GM19240 (cell line): Measurements from ENCODE around the gene UROC1.

Experiments used
- DNase-seq: peaks from one replicate; pipeline ENCODE4 v3.0.0; 2011; ENCODE audit warnings: low spot score; ENCODE audit not compliant: insufficient read length

Gene UROC1

DNA sequence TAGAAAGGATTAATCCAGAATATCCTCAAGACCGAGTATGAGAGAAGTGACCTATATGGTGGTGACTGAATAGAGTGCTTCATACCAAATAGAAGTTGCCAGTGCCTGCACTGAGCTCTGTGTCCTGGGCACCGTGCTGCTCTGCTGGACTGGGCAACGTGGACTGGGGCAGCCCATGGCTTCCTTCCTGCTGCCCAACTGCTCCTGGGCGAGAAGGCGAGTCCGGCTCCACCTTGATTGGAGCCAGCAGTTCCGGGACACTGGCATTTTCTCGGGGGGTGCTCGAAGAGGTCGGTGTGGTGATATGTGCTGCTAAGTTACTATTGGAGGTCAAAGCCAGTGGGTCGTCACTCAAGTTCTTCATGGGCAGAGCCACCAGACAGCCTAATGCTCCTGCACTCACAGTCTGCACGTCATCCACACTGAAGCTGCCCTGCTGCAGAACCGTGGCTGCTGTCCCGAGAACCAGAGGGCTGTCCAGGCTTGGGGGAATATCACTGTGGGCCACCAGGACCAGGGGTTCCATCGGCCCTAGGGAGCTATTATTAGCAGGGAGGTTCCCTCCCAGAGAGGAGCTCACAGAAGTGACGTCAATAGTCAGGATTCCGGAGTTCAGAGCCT lies 56.0 kb downstream of the UROC1 start:
- DNase-seq = no peak

DNA sequence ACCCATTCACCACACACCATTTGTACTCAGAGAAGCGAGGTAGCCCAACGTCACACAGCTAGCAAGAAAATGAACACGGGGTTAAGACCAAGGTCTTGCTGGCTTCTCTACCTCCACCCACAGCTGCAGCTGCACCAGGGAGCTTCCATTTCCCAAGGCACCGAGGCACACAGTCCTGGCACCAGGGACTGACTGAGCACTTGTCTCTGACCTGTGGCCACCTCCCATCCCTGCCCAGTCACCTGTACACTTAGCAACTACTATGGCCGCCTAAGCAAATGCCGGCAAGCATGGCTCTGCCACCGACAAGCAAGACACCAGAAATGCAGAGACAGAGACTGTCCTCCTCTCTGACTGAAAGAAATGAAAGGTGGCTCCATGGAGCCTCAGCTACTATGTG lies 57.2 kb downstream of the UROC1 start:
- DNase-seq = no peak

GRCh38 chr3:126459763-126460127 lies 57.8 kb downstream of the UROC1 start:
- DNase-seq = no peak

- DNase-seq = no peak
These were observed 58.3 kb downstream of the UROC1 start for GRCh38 chr3:126459111-126459762.

DNA sequence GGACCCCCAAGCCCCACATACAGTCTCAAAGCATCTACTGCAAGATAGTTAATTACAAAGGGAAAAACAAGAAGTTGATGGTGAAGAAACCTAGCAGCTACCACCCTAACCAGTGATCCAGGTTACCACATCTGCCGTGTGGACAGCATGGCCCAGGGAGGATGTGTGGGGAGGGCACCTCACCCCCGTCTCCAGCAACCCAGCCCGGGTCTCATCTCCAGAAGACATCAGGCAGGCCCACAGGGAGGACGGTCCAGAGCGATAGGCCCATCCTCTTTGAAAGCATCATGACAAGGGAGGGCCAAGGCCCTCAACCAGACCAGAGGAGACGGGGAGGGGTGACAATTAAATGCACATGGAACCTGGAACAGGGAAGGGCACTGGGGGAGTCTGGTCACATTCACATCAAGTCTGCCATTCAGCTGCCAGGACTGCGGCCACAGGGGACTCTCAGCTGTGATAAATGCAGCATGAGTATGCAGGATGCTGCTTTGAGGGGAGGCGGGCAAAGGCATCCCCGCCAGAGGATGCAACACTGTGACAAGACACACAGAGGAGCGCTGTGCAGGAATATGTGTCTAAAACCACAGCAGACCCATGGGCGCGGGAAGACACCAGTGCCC lies 60.7 kb downstream of the UROC1 start:
- DNase-seq = no peak

- DNase-seq = no peak
These were observed 61.4 kb downstream of the UROC1 start for GRCh38 chr3:126456211-126456610.

DNA sequence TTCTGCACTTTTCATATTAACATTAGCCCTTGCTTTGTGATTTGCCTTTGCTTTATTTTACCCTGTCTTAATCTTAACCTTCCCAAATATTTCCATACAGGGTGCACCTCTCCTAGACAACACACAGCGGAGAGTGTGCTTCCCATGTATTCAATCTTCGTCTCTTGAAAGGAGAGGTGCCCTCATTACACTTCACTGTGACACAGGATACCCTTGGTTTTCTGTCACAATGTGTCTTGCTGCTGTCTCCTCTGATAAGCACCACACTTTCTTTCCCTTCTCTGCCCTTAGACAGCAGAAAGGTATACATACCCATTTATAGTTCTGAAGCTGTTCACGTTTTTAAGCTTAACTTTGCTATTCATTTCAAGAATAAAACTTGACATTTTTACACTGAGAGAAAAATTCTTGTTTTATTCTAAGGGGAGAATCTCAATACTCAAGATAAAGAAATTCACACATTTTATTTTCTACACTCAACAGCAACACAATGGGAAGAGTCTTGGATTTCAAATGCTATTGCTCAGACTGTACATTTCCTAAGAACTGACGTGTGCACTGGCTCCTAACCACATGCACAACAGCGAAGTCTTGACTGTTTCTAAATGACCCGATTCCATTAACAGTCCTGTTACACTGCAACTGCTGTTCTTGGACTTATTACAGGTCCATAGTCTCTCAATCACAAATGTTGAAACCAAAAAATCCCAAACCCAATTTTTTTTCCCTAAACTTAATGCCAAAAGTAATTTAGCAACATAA lies 63.0 kb downstream of the UROC1 start:
- DNase-seq = no peak

- DNase-seq = no peak
These were observed 63.5 kb downstream of the UROC1 start for GRCh38 chr3:126454025-126454424.

- DNase-seq = no peak
These were observed 65.4 kb downstream of the UROC1 start for GRCh38 chr3:126452213-126452612.

DNA sequence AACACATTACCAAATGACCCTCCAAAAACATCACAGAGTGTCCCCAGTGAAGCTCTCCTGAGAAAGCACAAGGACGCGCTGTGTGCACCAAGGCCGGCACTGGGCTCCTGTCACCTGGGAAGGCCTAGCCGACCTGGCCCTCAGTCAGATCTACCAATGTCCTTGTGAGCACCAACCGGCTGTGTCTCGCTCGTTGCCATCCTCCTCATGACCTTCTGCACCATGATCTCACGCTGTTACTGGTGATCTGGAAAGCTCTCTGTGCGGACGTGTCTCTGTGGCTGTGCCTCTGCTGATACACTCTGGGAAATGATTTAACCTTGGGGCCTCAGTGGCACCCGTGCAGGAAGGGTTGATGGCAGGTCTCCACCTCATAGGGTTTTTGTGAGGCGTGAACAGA lies 66.1 kb downstream of the UROC1 start:
- no peak for DNase-seq

GRCh38 chr3:126450744-126451143 lies 66.8 kb downstream of the UROC1 start:
- no peak for DNase-seq

DNA sequence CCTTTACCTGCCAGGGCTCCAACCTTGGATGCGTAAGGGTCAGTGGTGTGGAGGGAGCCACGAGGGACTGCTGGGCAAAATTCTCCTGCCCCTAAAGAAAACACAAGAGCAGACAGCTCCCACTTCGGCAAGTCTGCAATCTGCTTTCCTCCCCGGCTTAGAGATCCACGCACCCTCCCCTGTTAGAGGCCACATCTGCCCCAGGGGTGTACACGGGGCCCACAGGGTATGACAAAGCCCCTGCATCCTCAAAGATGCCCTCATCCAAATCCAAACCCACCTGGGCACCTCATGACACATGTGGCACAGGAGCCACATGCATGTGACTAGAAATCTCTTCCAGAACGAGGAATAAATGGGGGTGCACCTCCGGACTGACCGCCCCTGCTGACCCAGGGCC lies 67.4 kb downstream of the UROC1 start:
- DNase-seq = no peak

- no peak for DNase-seq
These were observed 67.9 kb downstream of the UROC1 start for GRCh38 chr3:126449621-126450051.

DNA sequence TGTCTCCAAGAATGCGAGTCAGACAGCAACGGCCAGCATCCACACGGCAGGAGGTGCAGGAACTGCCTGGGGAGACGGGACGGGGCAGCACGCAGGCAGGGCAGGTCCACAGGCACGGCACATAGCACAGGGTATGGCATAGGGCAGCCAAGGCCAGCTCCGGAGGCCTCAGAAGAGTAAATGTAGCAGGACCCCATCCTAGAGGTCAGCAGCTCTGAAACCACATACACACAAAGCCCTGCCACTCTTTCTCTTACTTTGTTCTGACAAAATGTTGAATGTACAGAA lies 68.7 kb downstream of the UROC1 start:
- DNase-seq = no peak

- no peak for DNase-seq
These were observed 69.3 kb downstream of the UROC1 start for GRCh38 chr3:126448136-126448892.

DNA sequence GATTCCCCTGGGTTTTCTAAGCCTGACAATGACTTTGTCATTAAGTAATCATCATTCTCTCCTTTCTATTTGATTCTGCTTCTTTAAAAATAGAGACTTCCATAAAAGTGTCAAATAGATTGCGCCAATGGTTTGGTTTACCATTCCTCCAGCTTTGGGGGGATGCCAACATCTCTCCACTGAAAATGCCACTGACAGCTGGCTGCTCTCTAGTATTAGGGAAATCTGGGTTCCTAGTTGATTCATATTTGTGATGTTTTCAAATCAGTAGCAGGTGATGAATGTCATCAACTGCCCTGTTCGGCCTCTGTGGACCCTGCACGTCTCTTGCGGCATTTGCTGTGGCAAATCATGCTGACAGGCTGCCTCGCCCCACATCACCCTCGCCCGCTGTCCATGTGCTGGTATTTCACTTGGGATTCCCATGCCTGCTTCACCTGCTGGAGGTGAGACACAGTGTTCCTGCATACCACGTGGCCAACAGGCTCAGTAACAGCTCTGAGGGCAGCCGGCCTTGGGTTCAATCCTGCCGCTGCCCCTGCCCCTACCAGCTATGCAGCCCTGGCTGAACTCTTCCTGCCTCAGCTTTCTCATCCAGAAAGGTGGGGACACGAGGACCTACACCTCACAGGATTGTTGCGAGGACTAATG lies 70.0 kb downstream of the UROC1 start:
- DNase-seq = no peak

DNA sequence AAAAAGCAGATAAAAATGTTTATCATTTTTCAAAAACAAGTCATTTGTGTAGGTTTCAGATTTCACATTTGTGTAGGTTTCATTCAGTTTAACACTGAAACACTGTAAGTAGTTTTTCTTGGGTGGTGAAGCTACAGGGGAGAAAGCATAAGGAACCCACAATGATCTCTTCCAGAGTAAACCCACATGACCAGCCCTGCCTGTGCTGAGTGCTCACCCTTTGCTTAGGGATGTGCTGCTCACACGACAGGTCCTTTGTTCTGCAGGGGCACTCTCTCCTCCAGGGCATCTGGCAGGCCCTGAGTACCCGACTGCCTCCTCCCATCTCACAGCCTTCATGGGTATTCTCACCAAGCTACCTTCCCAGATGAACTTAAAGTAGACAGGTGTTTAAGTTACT lies 70.8 kb downstream of the UROC1 start:
- no peak for DNase-seq

GRCh38 chr3:126446301-126446700 lies 71.3 kb downstream of the UROC1 start:
- DNase-seq = no peak

- DNase-seq = no peak
These were observed 72.1 kb downstream of the UROC1 start for GRCh38 chr3:126445506-126445905.

- no peak for DNase-seq
These were observed 74.7 kb downstream of the UROC1 start for GRCh38 chr3:126442856-126443242.
